ENCODE results near the gene CSF3. TPM values are rescaled to one million over a fixed set of nuclear protein-coding genes. Genes with fewer than 3 reads are reported as not detected.

The CSF3 gene
- total and polyA plus RNA-seq, 2 experiments from 2014 or later = 0.13 TPM; not detected in 1

- in situ Hi-C loops (cut with MboI) = no loop called here
- Histone ChIP-seq H3K9me2 (ENCODE audit: insufficient read depth) (no peaks in the 10 kb centered on the region), H3K4me2 (ENCODE audit: unreplicated experiment) (no peak overlapping the region), H3K36me3 (ENCODE audit: low read depth) (no peaks in the 10 kb centered on the region), H3K9ac (no peak overlapping the region), H2AFZ (no peak overlapping the region), H3K9me3 (ENCODE audit: low read depth) (no peaks in the 10 kb centered on the region), H3K27ac (no peak overlapping the region), H3K4me3 (no peak overlapping the region), H3K79me2 (ENCODE audit: insufficient read depth) (peaks cover 33% of the 10 kb centered on the region), H3K4me1 (ENCODE audit: insufficient read depth) (peaks cover 21% of the 10 kb centered on the region), H4K20me1 (ENCODE audit: insufficient read depth) (peaks cover 6% of the 10 kb centered on the region; the same call in 1 of the 2 replicates), H3K27me3 (replicated peaks; ENCODE audit: insufficient read depth) (no peaks in the 10 kb centered on the region), H3F3A (ENCODE audit: insufficient read depth) (0 out of 2 replicates have a peak, but pooled peaks cover 7% of the 10 kb centered on the region)
- DNase-seq = no peak
- TF ChIP-seq EZH2 (IDR thresholded peaks at IDR 0.05; ENCODE audit: insufficient read depth, poor library complexity, severe bottlenecking) (no peak), EZH2phosphoT487 (IDR thresholded peaks at IDR 0.05; ENCODE audit: insufficient read depth, low read depth) (no peak)
- 78 to 79% methylated on average over 11 of the region's 11 CpGs for WGBS, 2 experiments (ENCODE audit: low coverage in 1 of 2, low lambda C conversion rate in 2 of 2, missing lambda C conversion rate in 2 of 2)
These were observed 45.8 kb downstream of the CSF3 start for GRCh38 chr17:40060887-40061608.

- Histone ChIP-seq H3K36me3 (ENCODE audit: low read depth) (no peaks in the 10 kb centered on the region), H3K4me2 (ENCODE audit: unreplicated experiment) (no peak overlapping the region), H3K9ac (no peak overlapping the region), H3F3A (ENCODE audit: insufficient read depth) (peaks cover 7% of the 10 kb centered on the region; the same call in 1 of the 2 replicates), H3K9me2 (ENCODE audit: insufficient read depth) (no peaks in the 10 kb centered on the region), H3K27ac (no peak overlapping the region), H3K4me1 (ENCODE audit: insufficient read depth) (peaks cover 21% of the 10 kb centered on the region), H4K20me1 (ENCODE audit: insufficient read depth) (peaks cover 6% of the 10 kb centered on the region; the same call in 1 of the 2 replicates), H3K4me3 (no peak overlapping the region), H3K79me2 (ENCODE audit: insufficient read depth) (peaks cover 36% of the 10 kb centered on the region), H2AFZ (no peak overlapping the region), H3K27me3 (replicated peaks; ENCODE audit: insufficient read depth) (no peaks in the 10 kb centered on the region), H3K9me3 (ENCODE audit: low read depth) (no peaks in the 10 kb centered on the region)
- TF ChIP-seq EZH2 (IDR thresholded peaks at IDR 0.05; ENCODE audit: insufficient read depth, poor library complexity, severe bottlenecking) (no peak), EZH2phosphoT487 (IDR thresholded peaks at IDR 0.05; ENCODE audit: insufficient read depth, low read depth) (no peak)
- in situ Hi-C loops (cut with MboI) = no loop called here
- WGBS, 2 experiments (ENCODE audit: low coverage in 1 of 2, low lambda C conversion rate in 2 of 2, missing lambda C conversion rate in 2 of 2) = 72 to 74% methylated on average over 10 of the region's 10 CpGs
- DNase-seq = no peak
These were observed 46.4 kb downstream of the CSF3 start for GRCh38 chr17:40061609-40062038.

- H3K9me2 ChIP-seq (ENCODE audit: insufficient read depth) = no peaks in the 10 kb centered on the region
- peaks cover 21% of the 10 kb centered on the region for H3K4me1 ChIP-seq (ENCODE audit: insufficient read depth)
- peak within 1 kb of the TSS; percentile 96 for H3K4me2 ChIP-seq (ENCODE audit: unreplicated experiment)
- DNase-seq = peak; percentile 86
- 4 to 5% methylated on average over 38 to 48 of the region's 83 CpGs for WGBS, 2 experiments (ENCODE audit: low coverage in 1 of 2, low lambda C conversion rate in 2 of 2, missing lambda C conversion rate in 2 of 2)
- H3K9ac ChIP-seq = peak within 1 kb of the TSS; percentile 95
- TF ChIP-seq EZH2 (IDR thresholded peaks at IDR 0.05; ENCODE audit: insufficient read depth, poor library complexity, severe bottlenecking) (no peak), EZH2phosphoT487 (IDR thresholded peaks at IDR 0.05; ENCODE audit: insufficient read depth, low read depth) (no peak)
- H3K27me3 ChIP-seq (replicated peaks; ENCODE audit: insufficient read depth) = no peaks in the 10 kb centered on the region
- in situ Hi-C loops (cut with MboI) = no loop called here
- H3F3A ChIP-seq (ENCODE audit: insufficient read depth) = peaks cover 11% of the 10 kb centered on the region
- peak within 1 kb of the TSS; percentile 95 for H2AFZ ChIP-seq
- H3K36me3 ChIP-seq (ENCODE audit: low read depth) = no peaks in the 10 kb centered on the region
- H4K20me1 ChIP-seq (ENCODE audit: insufficient read depth) = peaks cover 6% of the 10 kb centered on the region; the same call in 1 of the 2 replicates
- H3K79me2 ChIP-seq (ENCODE audit: insufficient read depth) = peaks cover 36% of the 10 kb centered on the region
- no peaks in the 10 kb centered on the region for H3K9me3 ChIP-seq (ENCODE audit: low read depth)
- H3K4me3 ChIP-seq = peak within 1 kb of the TSS; percentile 99
- H3K27ac ChIP-seq = no peak within 1 kb of the TSS
These were observed 47.3 kb downstream of the CSF3 start, which contains the start of gene THRA for GRCh38 chr17:40062329-40063186. TSS of gene THRA (plus strand) at chr17:40062965. CDS start at chr17:40074489, 11,524 bp downstream.

GRCh38 chr17:40063187-40063771, 48.0 kb downstream of the CSF3 start:
- H3K9me2 ChIP-seq (ENCODE audit: insufficient read depth) = no peaks in the 10 kb centered on the region
- in situ Hi-C loops (cut with MboI) = no loop called here
- H3K27ac ChIP-seq = no peak overlapping the region
- peaks cover 6% of the 10 kb centered on the region; the same call in 1 of the 2 replicates for H4K20me1 ChIP-seq (ENCODE audit: insufficient read depth)
- 0 to 4% methylated on average over 21 to 28 of the region's 42 CpGs for WGBS, 2 experiments (ENCODE audit: low coverage in 1 of 2, low lambda C conversion rate in 2 of 2, missing lambda C conversion rate in 2 of 2)
- H3K4me1 ChIP-seq (ENCODE audit: insufficient read depth) = peaks cover 25% of the 10 kb centered on the region
- peak; percentile 59 for DNase-seq
- no peaks in the 10 kb centered on the region for H3K36me3 ChIP-seq (ENCODE audit: low read depth)
- H3K9me3 ChIP-seq (ENCODE audit: low read depth) = no peaks in the 10 kb centered on the region
- H3K9ac ChIP-seq = peak overlapping the region; percentile 95
- H3K4me2 ChIP-seq (ENCODE audit: unreplicated experiment) = peak overlapping the region; percentile 96
- peak overlapping the region; percentile 95 for H2AFZ ChIP-seq
- no peaks in the 10 kb centered on the region for H3K27me3 ChIP-seq (replicated peaks; ENCODE audit: insufficient read depth)
- TF ChIP-seq EZH2phosphoT487 (IDR thresholded peaks at IDR 0.05; ENCODE audit: insufficient read depth, low read depth) (no peak), EZH2 (IDR thresholded peaks at IDR 0.05; ENCODE audit: insufficient read depth, poor library complexity, severe bottlenecking) (no peak)
- H3K4me3 ChIP-seq = peak overlapping the region; percentile 99
- H3K79me2 ChIP-seq (ENCODE audit: insufficient read depth) = peaks cover 42% of the 10 kb centered on the region
- peaks cover 18% of the 10 kb centered on the region for H3F3A ChIP-seq (ENCODE audit: insufficient read depth)
